HG02981 (cell line): ENCODE results near the gene SLC9A3.

ENCODE experiments used
- ATAC-seq: cut with Tn5 transposase; IDR thresholded peaks from one replicate; pipeline ENCODE4 v1.9.1; 2021; ENCODE audit warnings: mild to moderate bottlenecking, moderate library complexity; ENCODE audit not compliant: unreplicated experiment

SLC9A3 gene

GRCh38 chr5:432928-433791 is 91.1 kb downstream of the SLC9A3 start:
- no peak for ATAC-seq

DNA sequence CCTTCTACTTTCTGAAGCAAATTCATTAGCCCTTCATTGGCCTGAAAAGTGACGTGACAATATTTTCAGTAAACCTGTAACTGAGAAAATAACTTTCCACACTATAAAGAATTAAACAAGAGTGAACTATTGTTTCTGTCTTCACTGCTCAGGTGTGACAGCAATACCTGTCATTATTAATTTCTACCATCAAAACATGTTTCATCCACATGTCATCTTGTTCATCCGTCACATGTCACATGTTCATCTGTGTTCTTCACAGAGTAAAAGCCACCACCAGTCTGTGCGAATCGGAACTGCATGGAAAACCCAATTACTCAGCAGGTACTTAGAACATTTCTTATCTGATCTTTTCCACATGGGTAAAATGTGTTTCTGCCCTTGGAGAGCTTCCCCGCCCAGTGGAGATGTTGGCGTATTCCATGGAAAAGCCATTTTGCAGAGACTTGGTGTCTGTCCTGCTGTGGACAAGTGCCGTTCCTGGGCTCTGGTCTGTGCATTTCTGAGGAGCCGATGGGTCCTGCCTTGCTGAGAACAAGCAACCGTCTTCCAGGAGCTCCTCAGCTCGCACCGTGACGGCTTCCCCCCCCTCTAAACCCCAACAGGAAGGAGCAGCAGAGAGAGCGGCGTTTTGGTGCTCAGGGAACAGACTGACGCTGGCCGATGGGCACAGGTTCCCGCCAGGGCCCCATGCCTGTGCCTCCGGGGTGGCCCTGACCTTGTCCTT is 91.9 kb downstream of the SLC9A3 start:
- ATAC-seq, result no peak

GRCh38 chr5:431711-432050 is 92.6 kb downstream of the SLC9A3 start:
- ATAC-seq, result no peak

DNA sequence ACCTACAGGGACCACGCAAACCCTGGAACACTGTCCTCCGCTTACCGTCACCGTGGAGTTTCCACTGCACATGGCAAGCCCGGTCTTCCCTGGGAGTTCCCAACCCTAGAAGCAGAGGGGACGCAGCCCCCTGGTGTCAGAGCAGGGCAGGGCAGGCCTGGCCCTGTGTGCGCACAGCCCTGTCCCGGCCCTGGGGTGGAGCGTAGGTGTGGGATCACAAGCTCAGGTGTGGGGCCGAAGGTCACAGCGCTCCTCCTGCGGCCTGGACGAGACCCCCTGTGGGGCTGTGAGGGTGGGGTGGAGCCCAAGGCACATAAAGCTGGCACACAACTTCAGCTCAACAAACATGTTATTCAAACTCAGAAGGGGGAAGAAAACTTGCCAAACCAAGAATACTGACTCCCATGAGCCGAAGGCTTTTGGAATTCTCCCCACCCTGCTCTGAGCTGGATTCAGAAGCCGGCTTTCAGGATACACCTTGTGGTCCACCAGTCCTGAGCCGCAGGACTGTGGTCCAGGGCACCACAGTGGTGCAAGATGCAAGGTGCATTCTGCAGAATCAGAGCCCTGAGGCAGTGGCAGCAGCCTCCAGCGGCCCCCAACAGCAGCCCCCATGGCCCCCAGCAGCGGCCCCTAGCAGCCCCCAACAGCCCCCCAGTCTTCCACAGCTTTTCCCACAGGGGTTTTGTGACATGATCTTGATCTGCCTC is 93.1 kb downstream of the SLC9A3 start:
- ATAC-seq, result peak; percentile 72

DNA sequence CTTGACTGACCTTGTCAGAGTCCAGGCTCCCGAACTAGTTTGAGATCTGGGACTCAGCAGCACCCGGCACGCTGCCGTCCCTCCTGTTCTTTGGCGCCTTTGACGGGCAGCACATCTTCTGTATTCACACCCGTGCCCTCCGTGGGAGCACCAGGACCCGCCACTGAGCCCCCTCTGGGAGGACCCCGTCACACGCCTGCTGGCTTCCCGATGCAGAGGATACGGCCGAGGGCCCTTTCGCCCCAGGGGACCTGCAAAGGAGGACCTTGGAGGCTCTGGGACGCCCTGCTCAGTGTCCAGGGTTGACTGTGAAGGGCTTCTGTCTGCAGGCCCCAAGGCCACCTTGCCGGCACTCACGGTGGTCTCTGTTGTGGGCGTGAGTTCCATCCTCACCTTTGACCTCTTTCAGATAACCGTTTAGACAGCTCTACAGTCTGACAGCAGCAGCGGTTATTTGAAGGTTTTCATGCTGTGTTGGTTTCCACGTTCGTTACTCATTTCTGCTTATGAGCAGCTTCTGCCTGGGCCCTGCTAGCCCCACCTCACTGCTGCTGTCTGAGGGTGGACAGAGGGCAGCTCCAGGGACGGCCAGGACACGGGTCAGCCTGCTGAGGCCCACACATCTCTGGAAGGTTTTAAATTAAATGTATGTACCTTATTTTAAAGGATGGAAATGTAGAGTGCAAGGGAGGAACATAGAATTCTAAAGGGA is 93.9 kb downstream of the SLC9A3 start:
- ATAC-seq, result no peak

GRCh38 chr5:429453-430188 is 94.6 kb downstream of the SLC9A3 start:
- no peak for ATAC-seq

- ATAC-seq, result no peak
Measured at GRCh38 chr5:428754-429452, 95.3 kb downstream of the SLC9A3 start.

- ATAC-seq, result no peak
Measured at GRCh38 chr5:428219-428618, 96.0 kb downstream of the SLC9A3 start.

DNA sequence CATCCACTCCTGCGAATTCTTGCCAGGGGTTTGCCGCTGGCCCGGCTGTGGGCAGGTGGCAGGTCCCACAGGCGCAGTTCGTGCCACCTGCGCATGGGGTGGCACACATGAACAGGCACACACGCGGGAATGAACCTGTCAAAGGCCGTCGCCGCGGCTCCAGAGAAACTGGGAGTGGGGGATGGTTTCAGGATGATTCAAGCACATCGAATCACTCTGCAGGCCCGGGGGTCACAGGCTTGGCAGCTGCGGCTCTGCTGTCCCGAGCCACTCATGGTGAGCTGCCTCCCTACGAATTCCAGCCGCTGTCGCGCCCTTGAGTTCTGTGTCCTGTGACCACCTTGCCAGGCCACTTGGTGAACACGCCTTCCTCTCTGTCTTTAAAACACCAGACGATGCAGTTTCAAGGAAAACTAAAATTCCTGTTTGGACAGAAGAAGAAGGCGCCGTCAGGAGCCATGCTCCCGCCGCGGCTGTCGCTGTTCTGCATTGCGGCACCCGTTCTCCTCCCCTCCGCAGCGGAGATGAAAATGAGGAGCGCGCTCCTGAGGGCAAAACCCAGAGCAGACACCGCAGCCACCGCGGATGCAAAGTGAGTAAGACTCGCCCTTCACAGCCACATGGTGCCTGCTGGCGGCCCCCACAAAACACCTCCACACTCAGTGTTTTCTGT is 96.7 kb downstream of the SLC9A3 start:
- no peak for ATAC-seq

- no peak for ATAC-seq
Measured at GRCh38 chr5:426392-426976, 97.8 kb downstream of the SLC9A3 start.

DNA sequence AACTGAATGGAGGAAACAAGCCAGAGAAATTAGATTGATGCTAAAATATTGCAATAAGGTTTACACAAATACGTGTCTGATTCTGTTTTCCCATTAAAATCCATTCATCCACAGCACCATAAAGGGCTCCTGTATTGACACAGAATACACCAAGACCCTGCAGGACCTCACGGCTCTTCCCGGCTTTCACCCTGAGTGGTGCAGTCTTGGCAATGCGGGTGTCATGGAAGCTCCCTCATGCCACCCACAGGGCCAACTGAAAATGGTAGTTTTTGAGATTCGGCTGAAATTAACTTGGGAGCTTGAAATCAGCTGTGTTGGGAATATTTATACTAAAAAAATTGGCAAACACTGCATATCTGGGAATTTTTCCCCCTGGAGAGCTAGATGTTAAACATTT is 98.5 kb downstream of the SLC9A3 start:
- no peak for ATAC-seq

DNA sequence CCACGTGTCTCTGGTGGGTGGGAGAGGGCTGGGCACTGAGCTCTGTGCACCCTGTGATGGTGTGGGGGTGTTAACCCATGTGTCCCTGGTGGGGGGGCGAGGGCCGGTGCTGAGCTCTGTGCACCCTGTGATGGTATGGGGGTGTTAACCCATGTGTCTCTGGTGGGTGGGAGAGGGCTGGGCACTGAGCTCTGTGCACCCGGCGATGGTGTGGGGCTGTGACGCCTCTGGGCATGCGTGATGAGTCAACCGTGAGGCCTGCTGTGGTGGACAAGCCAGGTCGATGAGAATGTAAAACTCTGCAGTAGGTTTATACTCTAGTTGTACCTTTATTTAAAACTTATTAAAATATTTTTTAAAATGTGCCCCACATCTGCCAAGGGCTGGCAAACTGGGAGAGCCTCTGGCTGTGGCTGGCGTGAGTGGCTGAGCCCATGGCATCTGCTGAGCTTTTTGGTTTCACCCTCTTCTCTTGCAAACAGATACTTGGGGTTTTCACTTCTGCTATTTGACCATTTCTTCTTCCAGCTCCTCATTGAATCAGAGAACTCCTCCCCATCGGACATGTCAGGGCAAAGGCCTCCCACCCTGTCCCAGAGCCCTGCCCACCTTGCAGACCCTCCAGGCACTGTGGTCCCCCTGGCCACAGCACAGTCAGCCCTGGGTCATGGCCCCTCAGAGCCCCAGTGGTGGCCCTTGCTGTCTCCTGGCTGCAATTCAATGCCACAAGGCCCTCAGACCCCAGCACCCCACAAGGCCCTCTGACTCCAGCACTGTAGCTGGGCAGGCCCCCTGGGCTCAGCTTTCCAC is 99.7 kb downstream of the SLC9A3 start:
- peak; percentile 86 for ATAC-seq

GRCh38 chr5:423626-424261 is 100.5 kb downstream of the SLC9A3 start:
- no peak for ATAC-seq

DNA sequence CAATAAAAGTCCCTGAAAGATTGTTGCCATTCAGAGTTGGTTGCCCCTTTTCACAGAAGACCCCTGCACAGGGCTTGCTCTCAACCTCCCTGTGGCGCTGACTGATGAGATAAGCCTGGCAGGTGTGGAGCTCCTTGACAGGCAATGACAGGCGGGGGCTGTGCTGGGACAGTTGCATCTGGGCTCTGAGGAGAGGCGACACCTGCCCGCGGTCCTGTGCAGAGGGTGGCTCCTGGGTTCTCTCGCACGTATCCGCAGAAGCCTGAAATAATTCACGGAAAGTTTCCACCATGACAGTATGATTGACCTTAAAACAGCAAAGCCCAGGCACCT is 101.0 kb downstream of the SLC9A3 start:
- no peak for ATAC-seq

DNA sequence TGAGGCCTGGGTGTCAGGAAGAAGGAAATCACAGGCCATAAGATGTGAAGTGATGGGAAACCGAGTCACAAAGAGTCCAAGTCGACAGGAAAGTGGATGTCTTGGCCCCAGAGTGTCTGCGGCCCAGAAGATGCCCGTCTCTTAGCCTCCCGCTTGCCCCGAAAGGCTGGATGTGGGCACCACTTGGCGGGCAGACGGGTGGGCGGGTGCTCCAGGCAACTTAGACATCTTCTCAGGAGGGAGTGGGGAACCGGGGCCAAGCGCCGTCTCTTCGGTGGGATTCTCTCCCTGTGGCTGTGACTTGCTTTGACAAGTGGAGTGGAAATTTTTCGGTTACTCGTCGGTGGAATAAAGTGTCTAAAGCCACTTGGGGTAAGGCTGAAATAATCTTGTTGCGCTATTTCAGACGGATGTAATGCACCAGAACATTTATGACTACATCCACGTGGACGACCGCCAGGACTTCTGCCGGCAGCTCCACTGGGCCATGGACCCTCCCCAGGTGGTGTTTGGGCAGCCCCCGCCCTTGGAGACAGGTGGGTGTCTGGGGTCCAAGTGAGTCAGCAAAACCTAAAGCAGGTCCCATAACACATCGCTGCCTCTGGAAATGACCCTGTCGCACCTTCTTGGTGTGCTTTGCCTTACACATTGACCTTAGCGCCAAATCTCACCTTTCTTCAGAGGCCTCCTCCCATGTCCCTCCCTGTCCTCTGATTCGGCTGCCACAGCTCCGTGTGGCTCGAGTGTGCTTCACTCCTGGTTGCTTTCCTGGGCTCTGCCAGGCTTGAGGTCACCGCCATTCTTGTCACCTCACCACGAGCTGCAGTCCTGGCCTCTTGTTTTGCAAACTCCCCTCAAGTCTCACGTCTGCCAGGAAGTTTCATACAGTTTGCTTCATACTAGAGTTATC is 101.7 kb downstream of the SLC9A3 start:
- no peak for ATAC-seq

GRCh38 chr5:421901-422300 is 102.3 kb downstream of the SLC9A3 start:
- ATAC-seq, result no peak
